HUES64 (cell line): ENCODE measurements around the gene SLC13A3.
"Not testable (repeated sequence)": the region's sequence is repeated elsewhere in the genome, so short reads cannot be mapped to it uniquely, and the experiment has no call there.

ENCODE experiments used
- H3K27ac ChIP-seq: 2 replicates; pipeline ENCODE4 v1.7.0; 2013; ENCODE audit warnings: low read depth, low read length, inconsistent platforms
- H3K27me3 ChIP-seq: 2 replicates; pipeline ENCODE4 v1.6.1; 2013; ENCODE audit warnings: mild to moderate bottlenecking, low read length; ENCODE audit not compliant: insufficient read depth
- H3K36me3 ChIP-seq: 2 replicates; pipeline ENCODE4 v1.6.1; 2013; ENCODE audit warnings: mild to moderate bottlenecking, low read length; ENCODE audit not compliant: insufficient read depth
- H3K4me1 ChIP-seq: 2 replicates; pipeline ENCODE4 v1.6.1; 2013; ENCODE audit warnings: mild to moderate bottlenecking, low read length, moderate library complexity; ENCODE audit not compliant: insufficient read depth
- H3K4me3 ChIP-seq: 2 replicates; pipeline ENCODE4 v1.5.1; 2013; ENCODE audit warnings: mild to moderate bottlenecking, low read length, moderate library complexity
- H3K9ac ChIP-seq: 2 replicates; pipeline ENCODE4 v1.6.1; 2013; ENCODE audit warnings: mild to moderate bottlenecking, low read depth, low read length
- H3K9me3 ChIP-seq: 2 replicates; pipeline ENCODE4 v1.6.1; 2013; ENCODE audit warnings: low read depth, low read length; ENCODE audit not compliant: insufficient read depth
- WGBS: fragments of 150-250, 120-280 bp; methylation state at CpG from one replicate; pipeline ENCODE4 v1.1.7; 2013; ENCODE audit warnings: missing lambda C conversion rate; 5-methylcytosine and 5-hydroxymethylcytosine counted together

Gene SLC13A3

DNA sequence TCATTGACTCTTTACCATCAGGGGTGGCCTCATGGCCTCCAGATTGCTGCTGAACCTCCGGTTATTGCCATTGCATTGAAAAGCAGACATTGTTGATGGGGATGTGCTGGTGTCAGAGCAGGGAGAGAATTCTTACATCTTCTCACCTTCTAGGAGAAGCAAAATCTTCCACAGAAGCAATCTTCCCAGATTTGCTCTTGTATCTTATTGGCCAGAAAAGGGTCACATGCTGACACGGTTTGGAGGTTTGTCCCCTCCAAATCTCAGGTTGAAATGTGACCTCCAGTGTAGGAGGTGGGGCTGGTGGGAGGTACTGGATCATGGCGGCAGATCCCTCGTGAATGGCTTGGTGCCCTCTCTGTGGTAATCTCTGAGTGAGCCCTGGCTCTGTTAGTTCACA lies 27.3 kb upstream of the SLC13A3 start:
- H3K27ac ChIP-seq: no peak overlapping the region

GRCh38 chr20:46677608-46678007 lies 26.3 kb upstream of the SLC13A3 start:
- no peaks in the 10 kb centered on the region for H3K9me3 ChIP-seq
- H3K36me3 ChIP-seq: peaks cover 15% of the 10 kb centered on the region
- WGBS: 95% methylated on average over 5 of the region's 5 CpGs
- no peak overlapping the region for H3K9ac ChIP-seq
- peaks cover 24% of the 10 kb centered on the region for H3K4me1 ChIP-seq
- no peak overlapping the region for H3K27ac ChIP-seq
- H3K27me3 ChIP-seq: no peaks in the 10 kb centered on the region
- H3K4me3 ChIP-seq: no peak overlapping the region

More for the DNA sequence above, 27.3 kb upstream of the SLC13A3 start:
- 91% methylated on average over 4 of the region's 4 CpGs for WGBS
- no peaks in the 10 kb centered on the region for H3K27me3 ChIP-seq
- peaks cover 15% of the 10 kb centered on the region for H3K36me3 ChIP-seq
- no peak overlapping the region for H3K9ac ChIP-seq
- no peak overlapping the region for H3K4me3 ChIP-seq
- H3K4me1 ChIP-seq: peaks cover 29% of the 10 kb centered on the region
- H3K9me3 ChIP-seq: no peaks in the 10 kb centered on the region

DNA sequence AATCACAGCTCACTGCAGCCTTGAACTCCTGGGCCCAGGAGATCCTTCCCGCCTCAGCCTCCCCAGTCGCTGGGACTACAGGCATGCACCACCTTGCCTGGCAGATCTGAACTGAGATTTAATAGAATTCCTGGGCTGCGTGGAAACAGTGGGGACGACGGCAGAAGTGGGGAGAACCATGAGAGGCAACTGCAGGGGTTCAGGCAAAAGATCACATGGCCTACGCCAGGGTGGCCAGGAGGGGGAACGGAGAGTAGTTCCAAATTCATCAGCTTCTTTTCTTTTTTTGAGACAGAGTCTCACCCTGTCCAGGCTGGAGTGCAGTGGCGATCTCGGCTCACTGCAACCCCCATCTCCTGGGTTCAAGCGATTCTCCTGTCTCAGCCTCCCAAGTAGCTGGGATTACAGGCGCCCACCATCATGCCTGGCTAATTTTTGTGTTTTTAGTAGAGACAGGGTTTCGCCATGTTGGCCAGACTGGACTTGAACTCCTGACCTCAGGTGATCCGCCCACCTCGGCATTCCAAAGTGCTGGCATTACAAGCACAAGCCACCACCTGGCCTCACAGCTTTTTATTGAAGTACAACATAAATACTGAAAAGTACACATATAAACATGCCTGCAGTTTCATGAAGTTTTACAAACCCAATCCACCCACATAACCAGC lies 25.5 kb upstream of the SLC13A3 start:
- not testable (repeated sequence) for H3K4me3 ChIP-seq, H3K9me3 ChIP-seq, H3K27me3 ChIP-seq, H3K9ac ChIP-seq, H3K27ac ChIP-seq
- WGBS: 93% methylated on average over 12 of the region's 14 CpGs
- Histone ChIP-seq H3K4me1 (peaks cover 19% of the 10 kb centered on the region), H3K36me3 (peaks cover 15% of the 10 kb centered on the region)

GRCh38 chr20:46674253-46675083 lies 23.2 kb upstream of the SLC13A3 start:
- H3K4me3 ChIP-seq: no peak overlapping the region
- H3K9ac ChIP-seq: no peak overlapping the region
- H3K27ac ChIP-seq: peak overlapping the region; percentile 12
- peaks cover 15% of the 10 kb centered on the region for H3K4me1 ChIP-seq
- H3K9me3 ChIP-seq: peaks cover 12% of the 10 kb centered on the region
- 0 out of 2 replicates have a peak, but pooled peaks cover 3% of the 10 kb centered on the region for H3K36me3 ChIP-seq
- WGBS: 74% methylated on average over 14 of the region's 14 CpGs
- no peaks in the 10 kb centered on the region for H3K27me3 ChIP-seq

- H3K9me3 ChIP-seq: peaks cover 12% of the 10 kb centered on the region
- H3K36me3 ChIP-seq: 0 out of 2 replicates have a peak, but pooled peaks cover 5% of the 10 kb centered on the region
- peak overlapping the region; percentile 12 for H3K27ac ChIP-seq
- 82% methylated on average over 11 of the region's 11 CpGs for WGBS
- H3K4me3 ChIP-seq: no peak overlapping the region
- no peak overlapping the region for H3K9ac ChIP-seq
- peaks cover 15% of the 10 kb centered on the region for H3K4me1 ChIP-seq
- no peaks in the 10 kb centered on the region for H3K27me3 ChIP-seq
Observed at GRCh38 chr20:46673394-46674252, 22.4 kb upstream of the SLC13A3 start.

GRCh38 chr20:46672543-46673148 lies 21.4 kb upstream of the SLC13A3 start:
- 94% methylated on average over 5 of the region's 5 CpGs for WGBS
- Histone ChIP-seq H3K4me1 (peaks cover 15% of the 10 kb centered on the region), H3K9ac (no peak overlapping the region), H3K9me3 (peaks cover 12% of the 10 kb centered on the region), H3K27me3 (no peaks in the 10 kb centered on the region), H3K27ac (no peak overlapping the region), H3K4me3 (no peak overlapping the region), H3K36me3 (0 out of 2 replicates have a peak, but pooled peaks cover 6% of the 10 kb centered on the region)

GRCh38 chr20:46671866-46672542 lies 20.7 kb upstream of the SLC13A3 start:
- Histone ChIP-seq H3K36me3 (0 out of 2 replicates have a peak, but pooled peaks cover 6% of the 10 kb centered on the region), H3K4me1 (peaks cover 15% of the 10 kb centered on the region), H3K27ac (no peak overlapping the region), H3K27me3 (no peaks in the 10 kb centered on the region), H3K9me3 (peaks cover 12% of the 10 kb centered on the region), H3K9ac (no peak overlapping the region), H3K4me3 (no peak overlapping the region)
- WGBS: 92% methylated on average over 3 of the region's 3 CpGs

DNA sequence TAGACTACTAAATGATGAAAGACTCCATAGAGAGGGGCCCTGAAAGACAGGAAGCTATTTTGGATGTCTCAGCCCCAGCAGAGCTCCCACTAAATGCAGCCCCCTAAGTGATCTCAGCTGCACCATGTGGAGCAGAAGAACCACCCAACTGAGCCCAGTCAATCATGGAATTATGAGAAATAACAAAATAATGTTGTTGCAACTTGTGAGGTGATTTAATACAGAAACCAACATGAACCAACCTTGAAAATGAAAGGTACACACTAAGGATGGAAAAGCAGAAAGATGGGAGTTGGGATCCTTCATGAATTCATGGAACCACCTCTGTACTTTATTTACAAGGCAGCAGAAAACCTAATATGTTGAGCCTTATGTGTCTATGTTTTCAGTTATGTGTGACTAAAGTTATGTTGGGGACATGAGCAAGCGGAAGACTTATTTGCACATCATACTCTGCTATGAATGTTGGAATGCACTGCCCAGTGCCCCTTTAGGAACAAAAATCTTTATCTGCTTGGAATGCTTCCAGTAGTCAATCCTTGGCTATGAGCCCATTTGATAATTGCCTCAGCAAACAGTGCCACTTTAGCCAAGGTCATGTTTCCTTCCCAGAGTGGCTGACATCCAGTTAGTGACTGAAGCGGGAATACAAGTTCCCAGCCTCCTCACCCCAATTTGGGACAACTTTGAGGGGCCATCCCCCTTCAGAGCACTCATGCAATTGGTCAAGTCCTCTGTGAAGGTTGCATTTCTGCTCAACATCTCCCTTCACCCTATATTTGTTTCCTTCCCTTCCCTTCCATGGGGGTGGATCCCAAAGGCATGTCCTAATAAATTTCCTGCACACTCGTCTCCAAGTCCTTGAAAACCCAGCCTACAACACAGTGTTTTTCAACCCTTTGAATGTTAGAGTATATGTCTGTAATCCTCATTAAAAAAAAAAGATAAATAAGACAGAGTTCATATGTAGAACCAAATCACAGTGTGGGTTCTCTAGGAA lies 19.6 kb upstream of the SLC13A3 start:
- H3K9me3 ChIP-seq: peaks cover 12% of the 10 kb centered on the region
- no peak overlapping the region for H3K9ac ChIP-seq
- 0 out of 2 replicates have a peak, but pooled peaks cover 6% of the 10 kb centered on the region for H3K36me3 ChIP-seq
- 96% methylated on average over 3 of the region's 3 CpGs for WGBS
- H3K4me3 ChIP-seq: no peak overlapping the region
- H3K27me3 ChIP-seq: no peaks in the 10 kb centered on the region
- peaks cover 15% of the 10 kb centered on the region for H3K4me1 ChIP-seq
- H3K27ac ChIP-seq: no peak overlapping the region

DNA sequence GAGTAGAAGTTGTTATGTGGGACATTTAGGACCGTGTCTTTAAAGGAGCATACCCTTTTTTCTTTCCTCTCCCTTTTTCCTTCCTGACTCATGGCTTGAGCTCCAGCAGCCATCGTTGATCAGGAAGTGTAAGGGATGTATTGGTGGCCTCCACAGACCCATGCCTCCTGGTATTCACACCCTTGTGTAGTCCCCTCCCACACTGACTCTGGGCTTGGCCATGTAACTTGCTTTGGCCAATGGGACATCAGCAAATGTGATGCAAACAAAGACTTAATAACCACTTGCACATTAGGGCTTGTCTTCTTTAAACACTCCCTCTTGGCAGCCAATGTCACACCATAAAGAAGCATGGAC lies 18.9 kb upstream of the SLC13A3 start:
- Histone ChIP-seq H3K9me3 (peaks cover 12% of the 10 kb centered on the region), H3K36me3 (0 out of 2 replicates have a peak, but pooled peaks cover 6% of the 10 kb centered on the region), H3K4me1 (peaks cover 15% of the 10 kb centered on the region), H3K9ac (no peak overlapping the region), H3K4me3 (no peak overlapping the region), H3K27ac (no peak overlapping the region), H3K27me3 (no peaks in the 10 kb centered on the region)
- 78% methylated on average over 1 of the region's 2 CpGs for WGBS
